DOHH2 (cell line): ENCODE measurements around the gene CRMP1.

Source experiments
- H3F3A ChIP-seq: fragments of 200-600 bp; sonication (generic), shearing (Covaris generic); 2 replicates; pipeline ENCODE4 v1.6.0; 2016; ENCODE audit warnings: antibody characterized with exemption, mild to moderate bottlenecking; ENCODE audit not compliant: control insufficient read depth, insufficient read depth
- H3K27ac ChIP-seq: fragments of 200-600 bp; sonication (generic); 2 replicates; pipeline ENCODE4 v1.5.1; 2014; ENCODE audit warnings: low read depth, mild to moderate bottlenecking, low read length, moderate library complexity
- H3K27me3 ChIP-seq: fragments of 200-600 bp; sonication (generic); 2 replicates; pipeline ENCODE4 v1.6.1; 2014; ENCODE audit warnings: mild to moderate bottlenecking, low read length, mixed read lengths; ENCODE audit not compliant: control insufficient read depth
- H3K36me3 ChIP-seq: fragments of 200-600 bp; sonication (generic); 2 replicates; pipeline ENCODE4 v1.6.1; 2014; ENCODE audit warnings: mild to moderate bottlenecking, low read length, moderate library complexity, mixed read lengths; ENCODE audit not compliant: control insufficient read depth
- H3K4me1 ChIP-seq: fragments of 200-600 bp; sonication (generic); 2 replicates; pipeline ENCODE4 v1.6.1; 2014; ENCODE audit warnings: mild to moderate bottlenecking, low read length, mixed read lengths; ENCODE audit not compliant: control insufficient read depth
- H3K4me2 ChIP-seq: fragments of 200-600 bp; sonication (generic); 2 replicates; pipeline ENCODE4 v1.6.0; 2014; ENCODE audit warnings: mild to moderate bottlenecking, low read length, moderate library complexity
- H3K4me3 ChIP-seq: fragments of 200-600 bp; sonication (generic); 2 replicates; pipeline ENCODE4 v1.5.1; 2014; ENCODE audit warnings: mild to moderate bottlenecking, low read length, mixed read lengths
- H3K79me2 ChIP-seq: fragments of 200-600 bp; sonication (generic); 2 replicates; pipeline ENCODE4 v1.6.1; 2014; ENCODE audit warnings: mild to moderate bottlenecking, low read length, mixed read lengths; ENCODE audit not compliant: control insufficient read depth
- H3K9me2 ChIP-seq: fragments of 200-600 bp; sonication (generic); replicated peaks from 2 replicates; pipeline ENCODE4 v1.6.1; 2014; ENCODE audit warnings: mild to moderate bottlenecking, low read length, mixed read lengths; ENCODE audit not compliant: control insufficient read depth
- H3K9me3 ChIP-seq: fragments of 200-600 bp; sonication (generic); 2 replicates; pipeline ENCODE4 v1.6.1; 2014; ENCODE audit warnings: antibody characterized with exemption, low read length, mixed read lengths; ENCODE audit not compliant: control insufficient read depth, insufficient read depth
- H4K20me1 ChIP-seq: fragments of 200-600 bp; sonication (generic); 2 replicates; pipeline ENCODE4 v1.6.0; 2014; ENCODE audit warnings: low read depth, mild to moderate bottlenecking, antibody characterized with exemption, low read length, moderate library complexity; ENCODE audit not compliant: control insufficient read depth, insufficient read depth
- CTCF ChIP-seq: fragments of 200-600 bp; sonication (generic); IDR thresholded peaks from one replicate; pipeline ENCODE4 v1.5.1; 2014; ENCODE audit warnings: antibody characterized with exemption, mild to moderate bottlenecking, low read depth, low read length; ENCODE audit not compliant: poor library complexity, severe bottlenecking
- EZH2phosphoT487 ChIP-seq: fragments of 200-600 bp; sonication (generic); IDR thresholded peaks from 2 replicates; pipeline ENCODE4 v1.6.1; 2017; ENCODE audit warnings: borderline replicate concordance, mild to moderate bottlenecking, antibody characterized with exemption, low read length, moderate library complexity, mixed read lengths

CRMP1 gene

GRCh38 chr4:5774416-5775036, 118.4 kb downstream of the CRMP1 start:
- no peaks in the 10 kb centered on the region for H3F3A ChIP-seq
- H3K36me3 ChIP-seq: no peaks in the 10 kb centered on the region
- TF ChIP-seq EZH2phosphoT487 (no peak), CTCF (no peak)
- H3K9me3 ChIP-seq: no peaks in the 10 kb centered on the region
- no peaks in the 10 kb centered on the region for H3K9me2 ChIP-seq
- no peaks in the 10 kb centered on the region for H4K20me1 ChIP-seq
- H3K27me3 ChIP-seq: no peaks in the 10 kb centered on the region
- no peak overlapping the region for H3K27ac ChIP-seq
- H3K4me1 ChIP-seq: no peaks in the 10 kb centered on the region
- no peaks in the 10 kb centered on the region for H3K79me2 ChIP-seq
- H3K4me2 ChIP-seq: no peak overlapping the region
- H3K4me3 ChIP-seq: no peak overlapping the region

- Histone ChIP-seq H3K4me2 (no peak overlapping the region), H3F3A (no peaks in the 10 kb centered on the region), H3K27me3 (no peaks in the 10 kb centered on the region), H3K27ac (no peak overlapping the region), H3K79me2 (no peaks in the 10 kb centered on the region), H3K9me3 (no peaks in the 10 kb centered on the region), H3K36me3 (no peaks in the 10 kb centered on the region), H3K4me3 (no peak overlapping the region), H3K9me2 (no peaks in the 10 kb centered on the region), H4K20me1 (no peaks in the 10 kb centered on the region), H3K4me1 (no peaks in the 10 kb centered on the region)
- TF ChIP-seq EZH2phosphoT487 (no peak), CTCF (no peak)
Observed at GRCh38 chr4:5773271-5773555, 119.7 kb downstream of the CRMP1 start.

GRCh38 chr4:5772528-5773270, 120.2 kb downstream of the CRMP1 start:
- H3K9me2 ChIP-seq: no peaks in the 10 kb centered on the region
- H3K4me3 ChIP-seq: no peak overlapping the region
- H4K20me1 ChIP-seq: no peaks in the 10 kb centered on the region
- H3K27me3 ChIP-seq: no peaks in the 10 kb centered on the region
- no peak overlapping the region for H3K4me2 ChIP-seq
- no peak for TF ChIP-seq CTCF
- TF ChIP-seq EZH2phosphoT487: no peak
- no peaks in the 10 kb centered on the region for H3K9me3 ChIP-seq
- H3K4me1 ChIP-seq: no peaks in the 10 kb centered on the region
- no peaks in the 10 kb centered on the region for H3K36me3 ChIP-seq
- H3K79me2 ChIP-seq: no peaks in the 10 kb centered on the region
- H3F3A ChIP-seq: no peaks in the 10 kb centered on the region
- H3K27ac ChIP-seq: no peak overlapping the region
